ENCODE results near the gene PRDX5. TPM values are rescaled to one million over a fixed set of nuclear protein-coding genes. Genes with fewer than 3 reads are reported as not detected.

PRDX5 gene
- total and polyA plus RNA-seq, 10 of the 15 experiments (the other 5 are each of a cell fraction or from before 2014, with no cell fraction given) = 95.7 to 406 (median 240) TPM

- H3K27ac ChIP-seq (ENCODE audit: control insufficient read depth, insufficient read depth) = no peak overlapping the region
- DNase-seq (ENCODE audit: low read depth, low spot score) (no peak), FAIRE-seq (peak; percentile 82), ATAC-seq (peak; percentile 75)
- no peaks in the 10 kb centered on the region for H4K20me1 ChIP-seq (ENCODE audit: control insufficient read depth, insufficient read depth)
- no peak overlapping the region for H2AFZ ChIP-seq (ENCODE audit: control insufficient read depth, low read depth, low read length)
- 27% methylated on average over 22 of the region's 23 CpGs for WGBS (ENCODE audit: insufficient coverage, insufficient replicate concordance, low lambda C conversion rate, missing lambda C conversion rate)
- no TSS peak for BruUV-seq (replicated peaks)
- H3K9ac ChIP-seq (ENCODE audit: control insufficient read depth, insufficient read depth, low read length) = no peak overlapping the region
- CTCF ChIA-PET = interaction anchor here (0.6 to 7.3 kb wide), 33 partner anchors 8 to 417 kb away, joined by 3 to 143 read pairs (median 4); partner anchors contain the start of genes BAD, CATSPERZ, CCDC88B and ESRRA
- RAD21 ChIA-PET (ENCODE audit: unreplicated experiment) = interaction anchor here (1.0 to 9.7 kb wide), 13 partner anchors 14 to 290 kb away, joined by 3 to 176 read pairs (median 6); partner anchors contain the start of genes BAD, CCDC88B, ESRRA and PRDX5
- H3K4me3 ChIP-seq = no peak overlapping the region
- intact Hi-C loops (cut with micrococcal nuclease; ENCODE audit: unreplicated experiment) = loop anchor here (5.0 kb wide), 2 partner anchors 38 to 92 kb away; partner anchors contain the start of genes PRDX5 and TRMT112
- H3K4me1 ChIP-seq (ENCODE audit: control insufficient read depth, insufficient read depth, low read length) = peaks cover 16% of the 10 kb centered on the region
- in situ Hi-C loops (cut with MboI) = no loop called here
- peaks cover 11% of the 10 kb centered on the region for H3K79me2 ChIP-seq (ENCODE audit: control insufficient read depth, insufficient read depth, low read length)
- no peaks in the 10 kb centered on the region for H3K27me3 ChIP-seq (replicated peaks in 1 of 2; ENCODE audit: control insufficient read depth in 2 of 2, insufficient read depth in 2 of 2, low read length in 1 of 2)
- POLR2A ChIA-PET = interaction anchor here (0.6 to 2.6 kb wide), 6 partner anchors 11 to 125 kb away, joined by 3 to 23 read pairs (median 6); partner anchors contain the start of genes ESRRA, PRDX5 and TRMT112
- H3K9me3 ChIP-seq (replicated peaks; ENCODE audit: control insufficient read depth, insufficient read depth, low read length) = no peaks in the 10 kb centered on the region
- H3K4me2 ChIP-seq (ENCODE audit: control insufficient read depth, insufficient read depth) = no peak overlapping the region
- SMC1A ChIA-PET (ENCODE audit: uncharacterized antibody, unreplicated experiment) = interaction anchor here (0.6 to 2.2 kb wide), 12 partner anchors 10 to 592 kb away, joined by 3 to 37 read pairs (median 6); partner anchors contain the start of genes CCDC88B, PRDX5 and TRMT112
- H3K36me3 ChIP-seq (ENCODE audit: control insufficient read depth in 2 of 2, insufficient read depth in 2 of 2, low read length in 1 of 2) = peaks cover 0 to 6% of the 10 kb centered on the region in 2 experiments; a peak in 2 of 4 replicates
- TF ChIP-seq CBFB (IDR thresholded peaks at IDR 0.05; ENCODE audit: low read depth) (no peak), SPI1 (IDR thresholded peaks at IDR 0.05; ENCODE audit: borderline replicate concordance, insufficient read depth, low read depth, low read length) (no peak), JUNB (IDR thresholded peaks at IDR 0.05) (no peak), POU2F2 (IDR thresholded peaks at IDR 0.05; ENCODE audit: borderline replicate concordance, low read depth, low read length) (no peak), NR2C2 (IDR thresholded peaks at IDR 0.05; ENCODE audit: borderline replicate concordance, control insufficient read depth, insufficient read length, low read depth) (no peak), POLR2AphosphoS2 (IDR thresholded peaks at IDR 0.05; ENCODE audit: low read depth, low read length) (no peak), ZNF384 (IDR thresholded peaks at IDR 0.05; ENCODE audit: borderline replicate concordance, low read depth, low read length) (no peak), SREBF1 (IDR thresholded peaks at IDR 0.05; ENCODE audit: low read length) (no peak), NBN (IDR thresholded peaks at IDR 0.05) (peak; percentile 53; the same call in 1 of the 2 replicates), BRCA1 (IDR thresholded peaks at IDR 0.05; ENCODE audit: low read depth, low read length) (no peak), NFYA (IDR thresholded peaks at IDR 0.05; ENCODE audit: borderline replicate concordance, low read depth, low read length) (no peak), PAX5 (IDR thresholded peaks at IDR 0.05; ENCODE audit: borderline replicate concordance, low read depth, low read length) (no peak), MEF2A (IDR thresholded peaks at IDR 0.05; ENCODE audit: insufficient read depth, low read depth, low read length) (no peak), RAD21 (IDR thresholded peaks at IDR 0.05; ENCODE audit: insufficient read depth, low read depth, low read length) (peak; percentile 80), RELA (IDR thresholded peaks at IDR 0.05; ENCODE audit: borderline replicate concordance, partially characterized antibody) (peak; percentile 46), MXI1 (IDR thresholded peaks at IDR 0.05; ENCODE audit: low read depth, low read length) (0 out of 2 replicates have a peak, but pooled peaks have one; percentile 10), MYB (IDR thresholded peaks at IDR 0.05; ENCODE audit: borderline replicate concordance, low read depth, low read length) (no peak), TAF1 (IDR thresholded peaks at IDR 0.05; ENCODE audit: borderline replicate concordance, low read depth, low read length) (no peak), CHD4 (IDR thresholded peaks at IDR 0.05) (no peak)
- TF ChIP-seq, protein P1, sequence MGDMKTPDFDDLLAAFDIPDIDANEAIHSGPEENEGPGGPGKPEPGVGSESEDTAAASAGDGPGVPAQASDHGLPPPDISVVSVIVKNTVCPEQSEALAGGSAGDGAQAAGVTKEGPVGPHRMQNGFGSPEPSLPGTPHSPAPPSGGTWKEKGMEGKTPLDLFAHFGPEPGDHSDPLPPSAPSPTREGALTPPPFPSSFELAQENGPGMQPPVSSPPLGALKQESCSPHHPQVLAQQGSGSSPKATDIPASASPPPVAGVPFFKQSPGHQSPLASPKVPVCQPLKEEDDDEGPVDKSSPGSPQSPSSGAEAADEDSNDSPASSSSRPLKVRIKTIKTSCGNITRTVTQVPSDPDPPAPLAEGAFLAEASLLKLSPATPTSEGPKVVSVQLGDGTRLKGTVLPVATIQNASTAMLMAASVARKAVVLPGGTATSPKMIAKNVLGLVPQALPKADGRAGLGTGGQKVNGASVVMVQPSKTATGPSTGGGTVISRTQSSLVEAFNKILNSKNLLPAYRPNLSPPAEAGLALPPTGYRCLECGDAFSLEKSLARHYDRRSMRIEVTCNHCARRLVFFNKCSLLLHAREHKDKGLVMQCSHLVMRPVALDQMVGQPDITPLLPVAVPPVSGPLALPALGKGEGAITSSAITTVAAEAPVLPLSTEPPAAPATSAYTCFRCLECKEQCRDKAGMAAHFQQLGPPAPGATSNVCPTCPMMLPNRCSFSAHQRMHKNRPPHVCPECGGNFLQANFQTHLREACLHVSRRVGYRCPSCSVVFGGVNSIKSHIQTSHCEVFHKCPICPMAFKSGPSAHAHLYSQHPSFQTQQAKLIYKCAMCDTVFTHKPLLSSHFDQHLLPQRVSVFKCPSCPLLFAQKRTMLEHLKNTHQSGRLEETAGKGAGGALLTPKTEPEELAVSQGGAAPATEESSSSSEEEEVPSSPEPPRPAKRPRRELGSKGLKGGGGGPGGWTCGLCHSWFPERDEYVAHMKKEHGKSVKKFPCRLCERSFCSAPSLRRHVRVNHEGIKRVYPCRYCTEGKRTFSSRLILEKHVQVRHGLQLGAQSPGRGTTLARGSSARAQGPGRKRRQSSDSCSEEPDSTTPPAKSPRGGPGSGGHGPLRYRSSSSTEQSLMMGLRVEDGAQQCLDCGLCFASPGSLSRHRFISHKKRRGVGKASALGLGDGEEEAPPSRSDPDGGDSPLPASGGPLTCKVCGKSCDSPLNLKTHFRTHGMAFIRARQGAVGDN (IDR thresholded peaks at IDR 0.05) = no peak
These were observed 37.4 kb downstream of the PRDX5 start for GRCh38 chr11:64355078-64355940.

Data from GM12878 (cell line).